Right lobe of liver (tissue), 4 donors: ENCODE results near the gene KATNAL1.

Source experiments
- POLR2A ChIP-seq: fragments of 450-650 bp; IDR thresholded peaks from one replicate; pipeline ENCODE4 v1.6.1; 2017; ENCODE audit warnings: antibody characterized with exemption, mild to moderate bottlenecking
- TF ChIP-seq, protein P1 (sequence below), 4 donors: fragments of 200-600 bp in 3 of 4; fragments of 450-650 bp in 1 of 4; IDR thresholded peaks; one replicate each; pipeline versions ENCODE4 v1.5.1 to v1.8.0; 2016 to 2022; ENCODE audit warnings: antibody characterized with exemption in 4 of 4, mild to moderate bottlenecking in 2 of 4
- donor health status: DM: no; HTN: no; CAD: no.
- donor health status: DM: no; HTN: no; CAD: no.
- donor health status: DM: no; HTN: yes; CAD: no.

DNA sequence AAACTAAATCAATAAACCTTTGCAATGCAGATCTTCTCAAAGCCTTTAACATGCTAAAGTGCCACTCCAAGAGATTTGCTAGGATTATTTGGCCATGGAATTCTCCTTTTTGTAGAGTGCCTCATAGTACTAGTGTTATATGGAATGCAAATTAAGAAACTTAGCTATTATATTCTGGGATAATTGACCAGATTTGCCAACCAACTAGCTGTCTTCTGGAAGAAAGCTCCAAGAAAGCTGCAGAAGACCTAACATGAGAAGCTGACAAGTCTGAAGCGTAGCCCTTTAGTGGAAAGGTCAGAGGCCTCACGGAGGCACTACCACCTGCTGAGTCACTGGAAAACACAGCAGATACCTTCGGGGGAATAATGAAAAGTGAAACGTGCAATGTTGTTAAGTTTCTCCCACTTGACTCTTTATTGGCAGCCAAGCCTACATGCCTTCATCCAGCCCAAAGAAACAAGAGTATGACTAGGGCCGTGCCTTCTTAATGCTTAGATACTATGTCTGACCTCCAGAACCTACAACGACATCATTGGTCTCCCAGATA is 29.8 kb upstream of the KATNAL1 start:
- TF ChIP-seq, protein P1, sequence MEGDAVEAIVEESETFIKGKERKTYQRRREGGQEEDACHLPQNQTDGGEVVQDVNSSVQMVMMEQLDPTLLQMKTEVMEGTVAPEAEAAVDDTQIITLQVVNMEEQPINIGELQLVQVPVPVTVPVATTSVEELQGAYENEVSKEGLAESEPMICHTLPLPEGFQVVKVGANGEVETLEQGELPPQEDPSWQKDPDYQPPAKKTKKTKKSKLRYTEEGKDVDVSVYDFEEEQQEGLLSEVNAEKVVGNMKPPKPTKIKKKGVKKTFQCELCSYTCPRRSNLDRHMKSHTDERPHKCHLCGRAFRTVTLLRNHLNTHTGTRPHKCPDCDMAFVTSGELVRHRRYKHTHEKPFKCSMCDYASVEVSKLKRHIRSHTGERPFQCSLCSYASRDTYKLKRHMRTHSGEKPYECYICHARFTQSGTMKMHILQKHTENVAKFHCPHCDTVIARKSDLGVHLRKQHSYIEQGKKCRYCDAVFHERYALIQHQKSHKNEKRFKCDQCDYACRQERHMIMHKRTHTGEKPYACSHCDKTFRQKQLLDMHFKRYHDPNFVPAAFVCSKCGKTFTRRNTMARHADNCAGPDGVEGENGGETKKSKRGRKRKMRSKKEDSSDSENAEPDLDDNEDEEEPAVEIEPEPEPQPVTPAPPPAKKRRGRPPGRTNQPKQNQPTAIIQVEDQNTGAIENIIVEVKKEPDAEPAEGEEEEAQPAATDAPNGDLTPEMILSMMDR (IDR thresholded peaks at IDR 0.05) = no peak
- no peak for TF ChIP-seq POLR2A
